CD14-positive monocyte (primary cell): Measurements from ENCODE around the gene C1QA. TPM values are rescaled to one million over a fixed set of nuclear protein-coding genes. Genes with fewer than 3 reads are reported as not detected.

Source experiments
- DNase-seq, 3 donors: peaks; one replicate each; pipeline ENCODE4 v3.0.0-alpha.2; 2011 to 2022
- H2AFZ ChIP-seq: 2 replicates; pipeline ENCODE4 v1.6.0; 2012; ENCODE audit warnings: mild to moderate bottlenecking, low read depth, low read length, inconsistent platforms; ENCODE audit not compliant: insufficient read depth, poor library complexity, severe bottlenecking
- H3K27ac ChIP-seq, 2 donors: 1 replicate in 1 of 2; 2 replicates in 1 of 2; pipeline ENCODE4 v1.5.1; 2012 to 2013; ENCODE audit warnings: low read length in 2 of 2, control low read depth in 1 of 2, inconsistent platforms in 1 of 2, low read depth in 1 of 2, mild to moderate bottlenecking in 1 of 2
- H3K27me3 ChIP-seq, 2 donors: one replicate each; pipeline versions ENCODE4 v1.6.0 to v1.6.1; 2011 to 2013; ENCODE audit warnings: low read length in 2 of 2; ENCODE audit not compliant: control insufficient read depth in 2 of 2, insufficient read depth in 2 of 2
- H3K36me3 ChIP-seq, 2 donors: replicated peaks in 1 of 2; 1 replicate in 1 of 2; 2 replicates in 1 of 2; pipeline versions ENCODE4 v1.5.1 to v1.6.1; 2012 to 2013; ENCODE audit warnings: low read length in 2 of 2, control low read depth in 1 of 2, inconsistent platforms in 1 of 2, mild to moderate bottlenecking in 1 of 2; ENCODE audit not compliant: insufficient read depth in 2 of 2, control insufficient read depth in 1 of 2
- H3K4me1 ChIP-seq, 2 donors: 1 replicate in 1 of 2; 2 replicates in 1 of 2; pipeline versions ENCODE4 v1.5.1 to v1.6.1; 2012 to 2013; ENCODE audit warnings: low read length in 2 of 2, control low read depth in 1 of 2, inconsistent platforms in 1 of 2, mild to moderate bottlenecking in 1 of 2, moderate library complexity in 1 of 2; ENCODE audit not compliant: insufficient read depth in 2 of 2, control insufficient read depth in 1 of 2
- H3K4me2 ChIP-seq: replicated peaks from 2 replicates; pipeline ENCODE3; 2012; ENCODE audit warnings: low read length, moderate library complexity, mild to moderate bottlenecking; ENCODE audit not compliant: poor library complexity, severe bottlenecking; ENCODE audit errors: extremely low read depth
- H3K4me3 ChIP-seq, 3 experiments: fragments of 200-600 bp in 1 of 3; sonication (generic) in 1 of 3; replicated peaks in 1 of 3; 1 replicate in 2 of 3; 2 replicates in 1 of 3; pipeline ENCODE4 v1.5.1; 2011 to 2013; ENCODE audit warnings: low read length in 3 of 3, mild to moderate bottlenecking in 3 of 3, control low read depth in 2 of 3, low read depth in 2 of 3, inconsistent platforms in 1 of 3, moderate library complexity in 1 of 3
- H3K79me2 ChIP-seq: 2 replicates; pipeline ENCODE4 v1.6.0; 2012; ENCODE audit warnings: mild to moderate bottlenecking, control low read depth, inconsistent platforms, low read length, moderate library complexity; ENCODE audit not compliant: insufficient read depth
- H3K9ac ChIP-seq: 2 replicates; pipeline ENCODE4 v1.6.0; 2017; ENCODE audit warnings: low read length, mild to moderate bottlenecking; ENCODE audit not compliant: insufficient read depth, poor library complexity, severe bottlenecking
- H3K9me3 ChIP-seq, 2 donors: replicated peaks in 1 of 2; 1 replicate in 1 of 2; 2 replicates in 1 of 2; pipeline versions ENCODE4 v1.5.1 to v1.6.1; 2012 to 2013; ENCODE audit warnings: low read length in 2 of 2, control low read depth in 1 of 2; ENCODE audit not compliant: control insufficient read depth in 1 of 2, insufficient read depth in 1 of 2
- H4K20me1 ChIP-seq: 2 replicates; pipeline ENCODE4 v1.6.0; 2012; ENCODE audit warnings: mild to moderate bottlenecking, low read length, control low read depth, moderate library complexity; ENCODE audit not compliant: insufficient read depth
- H3K27ac Mint-ChIP-seq, 7 donors: one replicate each; pipeline ENCODE4 v1.8.0; 2020; ENCODE audit warnings: mild to moderate bottlenecking in 7 of 7, mixed read lengths in 7 of 7, moderate library complexity in 6 of 7, inconsistent platforms in 2 of 7
- H3K27me3 Mint-ChIP-seq, 3 donors: one replicate each; pipeline ENCODE4 v1.8.0; 2021 to 2022; ENCODE audit warnings: low read depth in 3 of 3, mild to moderate bottlenecking in 3 of 3, mixed read lengths in 3 of 3, moderate library complexity in 3 of 3, inconsistent platforms in 1 of 3
- H3K36me3 Mint-ChIP-seq, 2 donors: one replicate each; pipeline ENCODE4 v1.8.0; 2020; ENCODE audit warnings: mixed read lengths in 2 of 2, inconsistent platforms in 1 of 2, mild to moderate bottlenecking in 1 of 2
- H3K4me1 Mint-ChIP-seq: one replicate; pipeline ENCODE4 v1.8.0; 2020; ENCODE audit warnings: mild to moderate bottlenecking, mixed read lengths
- H3K4me3 Mint-ChIP-seq, 2 donors: one replicate each; pipeline ENCODE4 v1.8.0; 2020; ENCODE audit warnings: mild to moderate bottlenecking in 2 of 2, mixed read lengths in 2 of 2, moderate library complexity in 1 of 2
- H3K9me3 Mint-ChIP-seq, 7 donors: one replicate each; pipeline ENCODE4 v1.8.0; 2020 to 2022; ENCODE audit warnings: mixed read lengths in 7 of 7, mild to moderate bottlenecking in 6 of 7, moderate library complexity in 6 of 7, inconsistent platforms in 2 of 7
- CTCF ChIP-seq: fragments of 200-600 bp; IDR thresholded peaks from one replicate; pipeline ENCODE4 v1.8.0; 2022; ENCODE audit warnings: antibody characterized with exemption, mild to moderate bottlenecking
- WGBS: methylation state at CpG from one replicate; pipeline ENCODE4 v1.1.5; 2013; ENCODE audit warnings: missing lambda C conversion rate; ENCODE audit not compliant: insufficient coverage; 5-methylcytosine and 5-hydroxymethylcytosine counted together
- intact Hi-C, 2 donors: fragments of 100-400 bp; cut with micrococcal nuclease; formaldehyde crosslinking; loops; one replicate each; pipeline versions ENCODE4 v1.15.0 to v1.15.1; 2023
- polyA plus RNA-seq, 3 donors: library from polyadenylated mRNA; depleted of rRNA in 1 of 3; unstranded in 2 of 3; stranded (reverse) in 1 of 3; fragments of 300-500 nt in 2 of 3; fragments of >200 nt in 1 of 3; fragmentation: Illumina TruSeq in 2 of 3; gene quantifications; 1 replicate in 2 of 3; 2 replicates in 1 of 3; pipeline ENCODE4 v1.2.3, GENCODE V29; 2012 to 2021

Gene C1QA
- polyA plus RNA-seq, 3 donors, result 14.5 to 19.6 (median 16.3) TPM

- H3K27ac ChIP-seq, result no peak overlapping the region
- WGBS, result no CpG with 5 or more reads among the region's 1 CpG
- no peaks in the 10 kb centered on the region for H3K27me3 ChIP-seq
- Mint-ChIP-seq H3K9me3 (no peaks in the 10 kb centered on the region), H3K27me3 (peaks cover 3 to 7% (median 7%) of the 10 kb centered on the region in 3 donors), H3K4me3 (no peak overlapping the region), H3K36me3 (no peaks in the 10 kb centered on the region), H3K4me1 (no peaks in the 10 kb centered on the region), H3K27ac (peak overlapping the region in 1 of 7 donors; percentile 11)
- no peak overlapping the region for H3K4me3 ChIP-seq
- no peaks in the 10 kb centered on the region for H3K36me3 ChIP-seq
- no peaks in the 10 kb centered on the region for H4K20me1 ChIP-seq
- DNase-seq, result no peak
- no peaks in the 10 kb centered on the region for H3K4me1 ChIP-seq
- no peak overlapping the region for H3K9ac ChIP-seq
- TF ChIP-seq CTCF, result no peak
- intact Hi-C loops, result no loop called here
- H3K4me2 ChIP-seq, result no peak overlapping the region
- H2AFZ ChIP-seq, result no peak overlapping the region
- no peaks in the 10 kb centered on the region for H3K9me3 ChIP-seq
- no peaks in the 10 kb centered on the region for H3K79me2 ChIP-seq
Observed at GRCh38 chr1:22683547-22683946, 47.1 kb downstream of the C1QA start.

- Mint-ChIP-seq H3K27me3 (peaks cover 7 to 9% (median 7%) of the 10 kb centered on the region in 3 donors), H3K27ac (peak overlapping the region in 1 of 7 donors; percentile 25), H3K36me3 (no peaks in the 10 kb centered on the region), H3K9me3 (no peaks in the 10 kb centered on the region), H3K4me1 (no peaks in the 10 kb centered on the region), H3K4me3 (no peak overlapping the region)
- H3K27ac ChIP-seq, result no peak overlapping the region
- no peaks in the 10 kb centered on the region for H4K20me1 ChIP-seq
- no peak overlapping the region for H3K4me3 ChIP-seq
- H3K36me3 ChIP-seq, result no peaks in the 10 kb centered on the region
- H3K79me2 ChIP-seq, result no peaks in the 10 kb centered on the region
- WGBS, result 84% methylated on average over 10 of the region's 10 CpGs
- no peak overlapping the region for H3K9ac ChIP-seq
- no peak overlapping the region for H3K4me2 ChIP-seq
- H3K9me3 ChIP-seq, result no peaks in the 10 kb centered on the region
- intact Hi-C loops, result no loop called here
- H3K4me1 ChIP-seq, result no peaks in the 10 kb centered on the region
- no peak for TF ChIP-seq CTCF
- no peak overlapping the region for H2AFZ ChIP-seq
- DNase-seq, result no peak
- no peaks in the 10 kb centered on the region for H3K27me3 ChIP-seq
Observed at GRCh38 chr1:22685591-22686059, 49.2 kb downstream of the C1QA start.
